GM19452 (cell line): Measurements from ENCODE around the gene KCNJ16.
"Not testable (repeated sequence)": the region's sequence is repeated elsewhere in the genome, so short reads cannot be mapped to it uniquely, and the experiment has no call there.

Source experiments
- ATAC-seq: cut with Tn5 transposase; IDR thresholded peaks from one replicate; pipeline ENCODE4 v1.9.1; 2021; ENCODE audit not compliant: unreplicated experiment

KCNJ16 gene

DNA sequence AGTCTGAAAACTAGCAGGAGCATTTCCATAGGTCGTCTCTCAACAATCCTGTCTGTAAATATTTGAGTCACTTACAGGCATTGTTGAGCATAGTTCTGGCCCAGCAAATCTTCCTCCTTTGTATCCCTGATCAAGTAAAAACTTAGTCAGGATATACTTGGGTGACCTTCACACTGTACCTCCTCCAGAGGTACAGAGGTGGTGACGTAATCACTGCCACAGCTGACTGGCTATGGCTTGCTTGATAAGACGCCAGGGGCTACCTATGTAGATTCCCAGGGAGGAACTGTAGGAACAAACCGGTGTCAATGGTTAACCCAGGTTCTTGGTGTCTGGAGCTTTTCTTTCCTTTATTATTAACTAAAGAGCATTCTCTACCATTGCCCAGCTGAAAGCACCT lies at the start of gene KCNJ16:
Gene KCNJ16, plus strand, starts transcription at position 270 of the 400 bp plus-strand sequence. CDS start 56,863 bp downstream, outside the sequence.
- no peak for ATAC-seq

DNA sequence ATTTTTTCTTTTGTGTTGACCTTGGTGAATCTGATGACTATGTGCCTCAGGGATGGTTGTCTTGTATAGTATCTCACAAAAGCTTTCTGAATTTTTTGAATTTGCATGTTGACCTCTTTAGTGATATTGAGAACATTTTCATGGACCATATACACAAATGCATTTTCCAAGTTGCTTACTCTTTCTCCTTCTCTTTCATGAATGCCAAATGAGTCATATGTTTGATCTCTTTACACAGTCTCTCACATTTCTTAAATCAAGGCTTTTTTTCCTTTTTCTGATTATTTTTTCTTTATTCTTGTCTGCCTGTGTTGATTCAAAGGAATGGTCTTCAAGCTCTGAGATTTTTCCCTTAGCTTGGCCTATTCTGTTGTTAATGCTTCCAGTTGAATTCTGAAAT lies 46.6 kb upstream of the KCNJ16 start:
- ATAC-seq = no peak

DNA sequence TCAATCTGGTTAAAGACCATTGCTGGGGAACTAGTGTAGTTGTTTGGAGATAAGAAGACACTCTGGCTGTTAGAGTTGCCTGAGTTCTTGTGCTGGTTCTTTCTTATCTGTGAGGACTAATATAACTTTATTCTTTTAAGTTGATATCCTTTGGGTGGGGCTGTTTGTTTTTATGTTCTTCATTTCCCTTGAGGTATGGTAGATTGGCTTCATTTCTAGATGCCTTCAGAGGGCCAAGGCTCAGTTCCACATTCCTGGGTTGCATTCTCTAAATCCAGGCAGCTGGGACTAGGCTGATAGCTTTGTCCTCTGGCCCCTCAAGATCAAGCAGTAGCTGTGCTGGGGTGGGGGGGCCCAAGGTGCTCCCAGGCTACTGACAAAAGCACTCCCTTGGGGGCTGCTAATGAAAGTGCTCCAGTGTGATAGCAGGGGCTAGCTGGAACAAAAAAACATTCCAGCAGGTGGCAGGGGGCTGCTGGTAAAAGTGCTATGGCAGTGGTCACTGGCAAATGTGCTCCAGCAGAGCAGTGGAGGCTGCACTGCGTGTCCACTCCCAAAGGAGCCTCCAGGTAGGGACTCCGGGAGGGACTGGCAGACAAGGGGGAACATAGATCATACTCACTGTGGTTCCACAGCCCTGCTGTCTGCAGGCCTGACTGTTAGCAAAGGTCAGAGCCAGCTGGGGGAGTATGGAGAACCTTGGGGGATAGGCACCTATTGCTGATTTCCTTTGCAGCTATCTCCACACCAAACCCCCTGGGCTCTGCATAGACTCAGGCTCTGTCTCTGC lies 45.9 kb upstream of the KCNJ16 start:
- no peak for ATAC-seq

DNA sequence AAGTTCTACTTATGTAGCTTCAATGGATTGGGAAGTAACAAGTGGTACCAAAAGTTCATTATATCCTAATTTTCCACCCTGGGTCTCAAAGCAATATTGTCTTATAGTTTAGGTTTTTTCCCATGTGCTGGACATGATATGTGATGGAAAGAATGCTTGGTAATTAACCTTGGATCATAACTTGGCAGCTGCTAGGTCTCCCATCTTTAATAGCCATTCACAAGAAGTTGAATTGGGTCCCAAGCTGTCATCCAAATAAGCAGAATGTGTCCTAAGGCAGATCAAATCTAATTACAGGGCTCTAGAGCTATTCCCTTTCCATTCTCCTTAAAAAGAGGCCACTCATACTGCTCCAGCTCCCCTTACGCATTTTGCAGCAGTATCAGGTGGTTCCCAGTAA lies 44.7 kb upstream of the KCNJ16 start:
- ATAC-seq = no peak

DNA sequence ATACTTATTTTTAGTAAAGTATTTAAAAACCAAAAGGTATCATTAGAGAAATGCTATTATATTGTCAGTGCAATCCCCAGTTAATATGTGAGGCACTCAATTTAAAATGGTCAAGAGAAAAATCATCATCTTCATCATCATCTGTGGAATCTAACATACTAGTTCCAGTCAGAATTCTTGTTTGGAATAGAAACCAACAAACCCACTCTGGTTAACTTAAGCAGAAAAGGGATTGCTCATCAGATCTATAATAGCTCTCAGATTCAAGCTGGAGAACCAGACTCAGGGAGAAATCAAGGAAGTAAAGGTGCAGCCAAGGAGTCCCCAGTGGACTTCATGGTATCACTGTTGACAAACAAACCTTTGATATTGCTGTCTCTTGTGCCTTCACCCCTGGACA lies 43.7 kb upstream of the KCNJ16 start:
- ATAC-seq = no peak

DNA sequence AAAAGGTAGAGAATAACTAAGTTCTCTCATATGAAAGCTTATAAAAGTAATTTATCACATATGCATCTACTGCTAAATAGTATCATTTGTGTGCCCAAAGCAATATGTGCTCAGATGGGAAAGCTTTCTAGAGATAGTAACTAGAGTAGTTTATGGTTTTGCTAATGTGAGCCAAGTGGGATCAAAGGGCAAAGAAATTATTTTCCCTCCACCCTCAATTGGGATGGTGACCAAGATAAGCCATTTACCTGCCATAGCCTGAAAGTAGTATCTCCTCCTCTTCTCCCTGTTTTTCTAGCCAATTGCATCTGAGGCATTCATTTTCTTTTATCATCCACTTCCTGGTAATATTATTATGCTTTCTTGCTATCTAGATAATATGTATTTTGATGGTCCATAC lies 41.9 kb upstream of the KCNJ16 start:
- no peak for ATAC-seq

DNA sequence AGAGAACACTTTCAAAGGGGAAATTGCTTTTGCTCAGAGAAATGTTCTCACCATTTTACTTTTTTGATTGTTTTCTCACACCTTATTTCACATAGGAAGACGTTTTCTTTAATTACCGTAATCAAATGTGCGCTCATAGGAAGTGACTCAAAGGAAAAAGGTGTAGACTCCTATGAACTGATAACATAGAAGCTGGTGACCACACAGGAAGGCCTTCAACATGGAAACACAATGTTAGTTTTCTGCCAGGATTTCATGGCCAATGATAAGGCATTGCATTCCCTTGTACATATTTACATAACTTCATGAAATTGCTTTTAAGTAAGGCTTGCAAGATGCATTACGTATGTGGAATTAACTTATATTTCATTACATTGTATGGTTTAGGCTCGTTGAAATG lies 40.9 kb upstream of the KCNJ16 start:
- ATAC-seq = no peak

DNA sequence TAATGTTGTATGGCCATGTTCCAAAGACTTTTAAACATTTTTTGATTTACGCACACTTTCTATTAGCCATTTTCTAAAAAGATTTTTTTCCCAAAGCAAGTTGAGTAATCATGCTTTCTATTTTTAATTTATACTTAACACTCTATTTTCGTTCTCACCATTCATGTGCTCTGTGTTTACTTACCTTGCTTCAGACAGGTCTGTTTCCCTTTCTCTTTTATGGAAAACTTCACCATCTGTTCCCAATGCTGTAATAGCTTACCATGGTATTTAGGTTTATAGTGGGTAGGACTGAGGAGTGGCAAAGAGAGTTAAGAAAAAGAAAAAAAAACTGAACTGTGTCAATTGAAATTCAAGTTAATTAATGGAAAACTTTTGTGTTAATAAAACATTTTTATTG lies 37.5 kb upstream of the KCNJ16 start:
- ATAC-seq = no peak

DNA sequence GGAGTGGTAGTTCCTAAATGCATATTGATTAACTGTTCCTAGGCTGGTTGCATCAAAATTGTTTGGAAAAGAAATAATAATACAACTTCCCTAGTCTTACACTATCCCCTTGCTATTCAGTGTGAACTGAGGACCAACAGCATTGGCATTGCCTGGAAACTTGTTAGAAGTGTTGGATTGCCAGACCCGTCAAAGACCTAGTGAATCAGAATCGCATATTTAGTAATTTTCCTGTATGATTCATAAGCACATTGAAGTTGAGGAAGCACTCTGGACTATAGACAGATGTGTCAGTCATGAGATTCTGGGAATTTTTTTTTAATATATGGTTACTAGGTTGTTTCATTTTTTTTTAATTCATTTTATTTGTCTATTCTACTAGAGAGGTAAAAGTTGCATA lies 34.7 kb upstream of the KCNJ16 start:
- ATAC-seq = no peak

DNA sequence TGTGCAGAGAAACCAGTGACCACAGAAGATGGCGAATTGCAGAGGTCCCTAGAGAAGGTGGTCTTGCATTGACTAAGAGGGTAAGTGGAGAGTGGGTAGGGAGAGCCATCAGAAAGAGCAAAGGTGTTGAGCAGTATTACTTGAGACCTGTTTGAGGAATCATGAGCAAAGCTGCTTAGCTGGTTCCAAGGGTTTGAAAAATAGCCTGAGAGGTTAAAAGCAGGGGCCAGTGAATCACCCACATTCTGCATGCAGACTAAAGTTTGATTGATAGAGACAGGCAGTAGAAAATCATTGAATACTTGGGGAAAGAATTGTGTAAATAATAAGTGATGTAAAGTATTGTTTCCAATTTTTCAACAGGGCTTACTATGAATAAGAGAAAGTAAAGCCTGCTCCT lies 34.0 kb upstream of the KCNJ16 start:
- no peak for ATAC-seq

DNA sequence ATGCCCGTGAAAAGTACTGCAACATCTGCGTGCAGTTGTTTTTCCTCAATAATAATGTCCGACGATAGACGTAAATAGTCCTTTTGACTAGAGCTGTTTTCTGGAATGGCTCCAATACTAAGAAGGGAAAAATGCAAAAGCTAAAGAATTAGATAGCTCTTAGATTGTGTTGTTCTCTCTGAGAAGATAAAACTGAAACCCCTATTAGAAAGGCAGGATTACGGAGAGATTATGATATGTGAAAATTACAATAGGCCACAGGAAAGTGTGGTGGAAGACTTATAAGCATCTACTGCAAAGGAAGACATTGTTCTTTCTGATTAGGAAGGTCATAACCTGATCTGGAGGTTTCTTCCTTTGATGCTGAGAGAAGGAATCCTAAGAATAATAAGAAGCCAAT lies 33.5 kb upstream of the KCNJ16 start:
- ATAC-seq = no peak

DNA sequence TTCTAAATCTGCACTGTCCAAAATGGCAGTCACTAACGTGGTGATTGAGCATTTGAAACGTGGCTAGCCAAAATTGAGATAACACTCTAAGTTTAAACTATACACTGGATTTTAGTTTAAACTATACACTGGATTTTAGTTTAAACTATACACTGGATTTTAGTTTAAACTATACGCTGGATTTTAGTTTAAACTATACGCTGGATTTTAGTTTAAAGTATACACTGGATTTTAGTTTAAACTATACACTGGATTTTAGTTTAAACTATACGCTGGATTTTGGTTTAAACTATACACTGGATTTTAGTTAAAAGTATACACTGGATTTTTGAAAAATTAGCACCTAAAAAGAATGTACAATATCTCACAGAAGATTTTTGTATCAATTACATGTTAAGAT lies 29.2 kb upstream of the KCNJ16 start:
- not testable (repeated sequence) for ATAC-seq

DNA sequence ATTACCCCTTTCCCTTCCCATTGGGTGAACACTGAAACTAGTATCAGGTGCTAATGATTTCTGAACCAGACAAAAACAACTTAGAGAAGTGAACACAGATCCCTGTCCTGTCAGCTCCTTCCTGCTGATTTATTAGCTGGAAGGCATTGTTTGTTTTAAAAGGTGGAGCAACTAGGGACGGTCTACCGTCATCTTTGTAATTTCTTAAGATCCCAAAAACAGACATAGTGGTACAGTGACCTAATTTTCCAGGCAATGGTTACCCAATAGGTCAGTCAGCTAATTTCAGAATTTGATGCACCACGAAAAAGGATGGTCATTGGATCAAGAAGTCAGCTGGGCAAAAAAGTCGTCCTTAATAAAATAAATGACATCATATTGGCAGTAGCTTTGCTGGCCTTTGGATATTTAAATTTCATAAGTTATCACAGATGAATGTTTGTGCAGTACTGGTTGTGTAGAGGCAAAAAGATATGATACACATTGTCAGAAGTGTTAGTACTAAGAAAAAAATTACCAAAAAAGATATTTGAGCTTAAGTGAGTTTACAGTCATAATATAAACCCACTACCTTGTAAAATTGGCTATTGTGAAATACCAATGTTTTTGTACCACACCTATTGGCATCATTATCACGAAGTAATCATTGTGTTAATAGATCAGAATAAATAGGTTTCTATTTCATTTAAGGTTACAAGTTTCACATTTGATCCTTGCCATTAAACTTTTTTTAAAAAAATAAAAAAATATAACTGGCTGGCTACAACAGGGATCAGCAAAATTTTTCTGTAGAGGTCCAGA lies 27.2 kb upstream of the KCNJ16 start:
- no peak for ATAC-seq

DNA sequence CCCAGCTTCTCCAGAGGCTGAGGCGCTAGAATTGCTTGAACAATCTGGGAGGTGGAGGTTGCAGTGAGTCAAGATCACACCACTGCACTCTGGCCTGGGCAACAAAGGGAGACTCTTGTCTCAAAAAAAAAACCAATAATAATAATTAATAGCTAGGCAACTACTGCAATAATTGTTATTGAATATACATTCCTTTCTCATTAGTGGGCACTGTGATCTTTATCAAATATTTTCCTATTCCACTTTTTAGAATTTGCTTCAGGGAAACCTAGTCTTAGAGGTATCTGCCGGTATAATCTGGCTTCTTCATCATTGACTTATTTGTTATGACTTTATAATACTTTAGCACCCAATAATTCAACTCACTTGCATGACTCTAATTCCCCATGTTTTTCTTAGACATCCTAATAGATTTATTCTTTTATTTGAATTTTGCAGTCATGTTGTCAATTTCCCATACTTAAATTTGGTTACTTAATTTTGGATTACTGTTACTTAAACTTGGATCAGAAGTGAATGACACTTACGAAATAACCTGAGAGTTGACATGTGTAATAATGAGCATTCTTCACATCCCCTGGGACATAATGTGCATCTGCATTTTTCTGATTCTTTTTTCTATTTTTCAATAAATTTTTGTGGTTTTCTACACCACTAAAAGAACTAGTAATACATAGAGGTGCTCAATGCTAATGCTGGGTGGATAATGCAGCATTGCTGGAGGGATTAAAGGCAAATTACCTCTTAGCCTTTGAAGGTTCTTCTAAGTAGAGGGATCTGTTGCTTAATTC lies 25.0 kb upstream of the KCNJ16 start:
- no peak for ATAC-seq

DNA sequence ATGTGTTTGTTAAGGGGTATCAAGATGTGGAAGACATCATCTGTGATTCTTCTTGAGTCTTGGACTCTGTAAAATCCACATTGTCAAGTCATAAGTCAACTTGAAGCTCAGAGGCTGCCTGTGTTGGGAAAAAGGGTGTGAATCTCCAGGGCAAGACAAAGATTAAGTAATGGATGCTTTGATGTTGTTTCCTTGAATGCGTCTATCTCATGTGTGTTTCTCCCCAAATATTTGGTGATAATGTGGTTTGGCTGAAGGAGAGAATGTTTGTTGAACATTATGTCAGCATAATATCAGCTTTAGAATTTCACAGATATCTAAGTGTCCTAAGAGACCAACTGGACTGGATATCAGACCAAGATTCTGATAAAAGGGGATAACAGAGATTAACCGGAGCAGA lies 24.1 kb upstream of the KCNJ16 start:
- no peak for ATAC-seq

DNA sequence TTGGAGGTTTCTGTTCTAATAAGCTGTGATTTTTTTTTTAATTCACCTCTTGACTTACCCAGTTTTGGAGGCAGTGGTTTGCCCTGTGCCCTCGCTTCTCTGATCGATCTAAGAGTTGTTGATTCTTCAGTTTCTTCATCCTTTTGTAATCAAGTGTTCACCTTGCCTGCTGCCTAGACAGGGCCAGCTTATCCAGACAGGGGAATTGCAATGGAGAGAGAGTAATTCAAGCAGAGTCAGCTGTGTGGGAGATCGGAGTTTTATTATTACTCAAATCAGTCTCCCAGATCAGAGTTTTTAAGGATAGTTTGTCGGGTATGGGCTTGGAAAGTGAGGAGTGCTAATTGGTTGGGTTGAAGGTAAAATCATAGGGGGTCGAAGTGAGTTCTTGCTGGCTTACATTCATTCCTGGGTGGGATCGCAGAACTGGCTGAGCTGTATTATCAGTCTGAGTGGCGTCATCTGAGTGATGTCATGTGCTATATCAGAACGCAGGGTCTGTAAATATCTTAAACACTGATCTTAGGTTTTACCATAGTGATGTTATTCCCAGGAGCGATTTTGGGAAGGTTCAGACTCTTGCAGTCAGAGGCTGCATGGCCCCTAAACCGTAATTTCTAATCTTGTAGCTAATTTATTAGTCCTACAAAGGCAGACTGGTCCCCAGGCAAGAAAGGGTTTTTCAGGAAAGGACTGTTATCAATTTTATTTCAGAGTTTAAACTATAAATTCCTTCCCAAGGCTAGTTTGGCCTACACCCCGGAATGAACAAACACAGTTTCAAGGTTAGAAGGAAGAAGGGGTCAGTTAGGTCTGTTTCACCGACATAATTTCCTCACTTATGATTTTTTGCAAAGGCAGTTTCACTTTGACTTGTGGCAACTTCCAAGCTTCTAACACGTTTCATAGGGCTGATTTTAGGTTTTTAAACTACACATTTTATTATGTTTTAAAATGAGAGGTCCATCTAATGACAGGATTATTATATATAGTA lies 21.5 kb upstream of the KCNJ16 start:
- ATAC-seq = no peak

DNA sequence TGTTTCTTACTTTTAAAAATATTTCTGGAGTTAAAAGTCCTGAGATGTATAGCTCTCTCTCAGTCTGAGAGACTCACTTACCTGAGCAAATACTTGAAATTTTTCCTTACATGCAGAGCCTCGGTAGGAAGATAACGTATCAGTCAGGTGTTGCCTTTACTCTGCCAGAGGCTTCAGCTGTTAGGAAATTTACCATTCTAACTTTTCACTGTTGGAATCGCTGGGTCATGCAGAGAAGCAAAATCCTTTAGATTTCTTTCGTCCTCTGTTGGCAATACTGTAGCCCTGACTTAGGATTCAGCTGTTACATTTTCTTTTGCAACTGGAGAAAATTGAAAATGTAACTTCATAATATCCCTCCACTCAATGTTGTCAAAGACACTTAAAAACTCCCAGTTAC lies 20.0 kb upstream of the KCNJ16 start:
- no peak for ATAC-seq

DNA sequence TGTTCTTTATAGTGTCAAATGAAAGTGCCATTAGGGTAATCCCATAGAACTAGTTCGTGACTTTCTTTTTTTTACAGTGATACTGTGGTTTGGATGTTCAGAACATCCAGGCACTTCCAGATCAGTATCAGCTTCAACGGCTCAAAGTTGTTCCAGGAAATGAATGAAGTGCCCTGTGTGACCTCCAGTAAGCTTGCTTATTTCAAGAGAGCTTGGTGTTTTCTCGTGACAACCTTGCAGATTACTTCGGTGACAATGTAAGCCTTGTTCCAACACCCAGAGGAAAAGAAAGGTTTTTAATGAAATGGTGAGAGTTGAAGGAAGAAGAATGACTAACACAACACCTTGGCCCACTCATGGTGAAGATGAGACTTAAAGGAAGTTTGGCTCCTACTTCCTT lies 16.0 kb upstream of the KCNJ16 start:
- ATAC-seq = no peak

DNA sequence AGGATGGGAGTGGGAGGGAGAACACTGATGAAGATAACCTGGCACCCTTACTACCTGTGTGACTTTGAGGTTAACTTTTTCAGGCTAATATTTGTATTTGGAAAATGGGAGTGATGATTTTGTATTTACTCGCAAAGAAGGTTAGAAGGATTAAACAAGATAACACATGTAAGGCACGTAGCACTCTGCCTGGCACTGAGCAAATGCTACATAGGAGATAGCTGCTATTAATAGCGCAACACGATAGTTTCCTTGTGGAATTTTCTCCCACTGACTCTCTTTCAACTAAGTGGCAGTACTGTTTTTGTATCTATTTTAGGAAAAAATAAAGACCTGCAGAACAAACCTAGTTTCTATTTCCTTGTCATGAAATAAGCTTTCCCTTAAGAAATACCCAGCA lies 15.4 kb upstream of the KCNJ16 start:
- ATAC-seq = no peak

DNA sequence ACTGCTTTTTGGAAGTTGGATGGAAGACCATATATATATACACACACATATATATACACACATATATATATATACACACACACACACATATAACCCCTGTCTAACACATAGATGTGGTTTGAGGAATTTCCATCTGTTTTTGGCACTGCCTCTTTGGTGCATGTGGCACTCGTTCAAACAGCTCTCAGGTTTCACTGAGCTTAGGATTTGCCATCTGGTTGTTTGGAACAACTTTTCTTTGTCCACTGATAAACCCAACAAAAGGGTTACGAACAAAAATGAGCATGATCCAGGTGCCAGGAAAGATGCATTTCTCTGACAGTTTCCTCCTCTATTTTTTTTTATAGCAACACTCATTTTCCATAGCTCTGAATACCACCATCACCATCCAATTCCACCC lies 14.6 kb upstream of the KCNJ16 start:
- ATAC-seq = no peak
